Embryonic facial prominence (tissue), 1 donor: ENCODE results near the gene PHOX2A.

Experiments used
- DNase-seq: peaks from one replicate; pipeline ENCODE4 v3.0.0-alpha.2; 2016; ENCODE audit errors: extremely low spot score

The PHOX2A gene

GRCh38 chr11:72249961-72250360 lies 6.0 kb upstream of the PHOX2A start:
- no peak for DNase-seq

- no peak for DNase-seq
Measured at GRCh38 chr11:72247584-72247983, 3.6 kb upstream of the PHOX2A start.

GRCh38 chr11:72245263-72245816 lies 1.4 kb upstream of the PHOX2A start:
- no peak for DNase-seq

GRCh38 chr11:72244361-72245262 lies 636 bp upstream of the PHOX2A start:
- no peak for DNase-seq

- DNase-seq: no peak
Measured at GRCh38 chr11:72243173-72244059, 560 bp downstream of the PHOX2A start.

- no peak for DNase-seq
Measured at GRCh38 chr11:72242141-72242540, 1.8 kb downstream of the PHOX2A start.

- no peak for DNase-seq
Measured at GRCh38 chr11:72241291-72241781, 2.6 kb downstream of the PHOX2A start.

- DNase-seq: no peak
Measured at GRCh38 chr11:72240461-72241290, 3.3 kb downstream of the PHOX2A start.

GRCh38 chr11:72239849-72240460 lies 4.0 kb downstream of the PHOX2A start:
- DNase-seq: no peak

GRCh38 chr11:72239313-72239848 lies 4.6 kb downstream of the PHOX2A start:
- no peak for DNase-seq

- no peak for DNase-seq
Measured at GRCh38 chr11:72238492-72239312, 5.3 kb downstream of the PHOX2A start.

- no peak for DNase-seq
Measured at GRCh38 chr11:72238040-72238450, 5.9 kb downstream of the PHOX2A start.

- DNase-seq: no peak
Measured at GRCh38 chr11:72237112-72237931, 6.7 kb downstream of the PHOX2A start.

GRCh38 chr11:72236774-72237111 lies 7.2 kb downstream of the PHOX2A start:
- DNase-seq: no peak

- DNase-seq: no peak
Measured at GRCh38 chr11:72236083-72236697, 7.8 kb downstream of the PHOX2A start.

- DNase-seq: no peak
Measured at GRCh38 chr11:72235351-72236057, 8.5 kb downstream of the PHOX2A start.

- DNase-seq: no peak
Measured at GRCh38 chr11:72234920-72235319, 9.1 kb downstream of the PHOX2A start.

- no peak for DNase-seq
Measured at GRCh38 chr11:72234514-72234830, 9.5 kb downstream of the PHOX2A start.
